ENCODE results near the gene IGSF9B. TPM values are rescaled to one million over a fixed set of nuclear protein-coding genes. Genes with fewer than 3 reads are reported as not detected.

Gene IGSF9B
- total RNA-seq, 2 experiments from 2014 or later: 0.95 to 2.8 TPM

DNA sequence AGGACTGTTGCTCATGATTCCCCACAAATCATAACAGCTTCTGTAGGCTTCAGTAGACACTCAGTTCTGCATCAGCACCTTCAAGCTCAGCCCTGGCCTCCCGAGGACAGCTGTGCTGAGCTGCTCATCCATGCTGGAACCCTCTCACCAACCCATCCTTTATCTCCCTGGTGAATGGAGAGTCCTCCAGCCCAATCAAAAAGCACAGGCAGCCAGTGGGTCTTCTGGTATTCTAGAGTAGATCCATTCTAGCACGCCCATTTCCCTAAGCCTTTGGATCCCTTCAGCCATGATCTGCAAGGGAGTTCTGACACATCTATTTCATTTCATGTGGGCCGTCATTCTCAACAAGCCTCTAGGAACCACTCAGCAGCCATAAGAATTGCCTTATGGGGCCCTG is 66.9 kb downstream of the IGSF9B start:
- Histone ChIP-seq H3K4me1 (ENCODE audit: insufficient read depth, low read length, poor library complexity, severe bottlenecking) (no peaks in the 10 kb centered on the region), H3K79me2 (ENCODE audit: insufficient read depth, low read depth, low read length) (no peaks in the 10 kb centered on the region), H3K27ac (ENCODE audit: low read depth, low read length, poor library complexity, severe bottlenecking) (no peak overlapping the region), H3K4me3 (ENCODE audit: low read depth, low read length, poor library complexity, severe bottlenecking) (no peak overlapping the region), H3K4me2 (ENCODE audit: low read length) (no peak overlapping the region), H3K9me2 (ENCODE audit: insufficient read depth, low read length) (no peaks in the 10 kb centered on the region), H3K36me3 (ENCODE audit: insufficient read depth, low read length) (no peaks in the 10 kb centered on the region), H2AFZ (ENCODE audit: low read length) (no peak overlapping the region), H3K9me3 (ENCODE audit: low read length) (no peaks in the 10 kb centered on the region), H4K20me1 (ENCODE audit: insufficient read depth, low read length) (no peaks in the 10 kb centered on the region)
- DNase-seq (ENCODE audit: low spot score): no peak
- TF ChIP-seq EZH2phosphoT487 (IDR thresholded peaks at IDR 0.05; ENCODE audit: borderline replicate concordance, low read depth, low read length): no peak
- CTCF ChIA-PET (ENCODE audit: unreplicated experiment): no interaction called here
- no TSS peak for BruUV-seq (replicated peaks)
- intact Hi-C loops (cut with micrococcal nuclease; ENCODE audit: unreplicated experiment): no loop called here
- POLR2A ChIA-PET: no interaction called here

GRCh38 chr11:133889188-133889587 is 67.6 kb downstream of the IGSF9B start:
- no peaks in the 10 kb centered on the region for H3K4me1 ChIP-seq (ENCODE audit: insufficient read depth, low read length, poor library complexity, severe bottlenecking)
- POLR2A ChIA-PET: no interaction called here
- TF ChIP-seq EZH2phosphoT487 (IDR thresholded peaks at IDR 0.05; ENCODE audit: borderline replicate concordance, low read depth, low read length) (no peak), CTCF (conservative IDR thresholded peaks at IDR 0.05; ENCODE audit: low read length) (no peak)
- intact Hi-C loops (cut with micrococcal nuclease; ENCODE audit: unreplicated experiment): no loop called here
- no peak overlapping the region for H3K4me3 ChIP-seq (ENCODE audit: low read depth, low read length, poor library complexity, severe bottlenecking)
- H3K27ac ChIP-seq (ENCODE audit: low read depth, low read length, poor library complexity, severe bottlenecking): no peak overlapping the region
- H3K79me2 ChIP-seq (ENCODE audit: insufficient read depth, low read depth, low read length): no peaks in the 10 kb centered on the region
- no peaks in the 10 kb centered on the region for H3K9me3 ChIP-seq (ENCODE audit: low read length)
- no TSS peak for BruUV-seq (replicated peaks)
- DNase-seq (ENCODE audit: low spot score): no peak
- no peak overlapping the region for H2AFZ ChIP-seq (ENCODE audit: low read length)
- no peak overlapping the region for H3K4me2 ChIP-seq (ENCODE audit: low read length)
- H3K9me2 ChIP-seq (ENCODE audit: insufficient read depth, low read length): no peaks in the 10 kb centered on the region
- no peaks in the 10 kb centered on the region for H4K20me1 ChIP-seq (ENCODE audit: insufficient read depth, low read length)
- H3K36me3 ChIP-seq (ENCODE audit: insufficient read depth, low read length): no peaks in the 10 kb centered on the region
- CTCF ChIA-PET (ENCODE audit: unreplicated experiment): no interaction called here

- no TSS peak for BruUV-seq (replicated peaks)
- Histone ChIP-seq H3K4me3 (ENCODE audit: low read depth, low read length, poor library complexity, severe bottlenecking) (no peak overlapping the region), H4K20me1 (ENCODE audit: insufficient read depth, low read length) (no peaks in the 10 kb centered on the region), H3K4me2 (ENCODE audit: low read length) (no peak overlapping the region), H2AFZ (ENCODE audit: low read length) (no peak overlapping the region), H3K79me2 (ENCODE audit: insufficient read depth, low read depth, low read length) (no peaks in the 10 kb centered on the region), H3K27ac (ENCODE audit: low read depth, low read length, poor library complexity, severe bottlenecking) (no peak overlapping the region), H3K9me2 (ENCODE audit: insufficient read depth, low read length) (no peaks in the 10 kb centered on the region), H3K36me3 (ENCODE audit: insufficient read depth, low read length) (no peaks in the 10 kb centered on the region), H3K9me3 (ENCODE audit: low read length) (no peaks in the 10 kb centered on the region), H3K4me1 (ENCODE audit: insufficient read depth, low read length, poor library complexity, severe bottlenecking) (no peaks in the 10 kb centered on the region)
- TF ChIP-seq CTCF (conservative IDR thresholded peaks at IDR 0.05; ENCODE audit: low read length) (no peak), EZH2phosphoT487 (IDR thresholded peaks at IDR 0.05; ENCODE audit: borderline replicate concordance, low read depth, low read length) (no peak)
- CTCF ChIA-PET (ENCODE audit: unreplicated experiment): no interaction called here
- no peak for DNase-seq (ENCODE audit: low spot score)
- POLR2A ChIA-PET: no interaction called here
- intact Hi-C loops (cut with micrococcal nuclease; ENCODE audit: unreplicated experiment): no loop called here
Observed at GRCh38 chr11:133887692-133888332, 69.0 kb downstream of the IGSF9B start.
